Astrocyte (in vitro differentiated cells and primary cell): ENCODE results near the gene TRIM23. TPM values are rescaled to one million over a fixed set of nuclear protein-coding genes. Genes with fewer than 3 reads are reported as not detected.

Experiments
- DNase-seq: peaks from one replicate; pipeline ENCODE4 v3.0.0-alpha.2; 2010; ENCODE audit warnings: low read depth
- FAIRE-seq: peaks from 2 replicates; lab custom pipeline; 2011; peaks lifted over from hg19 to GRCh38; lab: Jason Lieb, UNC
- H2AFZ ChIP-seq: 2 replicates; pipeline ENCODE4 v1.6.0; 2012; ENCODE audit warnings: low read depth, low read length, inconsistent platforms
- H3K27ac ChIP-seq: 2 replicates; pipeline ENCODE4 v1.5.1; 2011; ENCODE audit warnings: low read depth, low read length, inconsistent platforms
- H3K27me3 ChIP-seq: 2 replicates; pipeline ENCODE4 v1.6.0; 2011; ENCODE audit warnings: low read length, inconsistent platforms; ENCODE audit not compliant: insufficient read depth
- H3K36me3 ChIP-seq: 2 replicates; pipeline ENCODE4 v1.5.1; 2011; ENCODE audit warnings: low read length, inconsistent platforms; ENCODE audit not compliant: insufficient read depth
- H3K4me1 ChIP-seq: 2 replicates; pipeline ENCODE4 v1.5.1; 2011; ENCODE audit warnings: low read length, inconsistent platforms; ENCODE audit not compliant: insufficient read depth
- H3K4me2 ChIP-seq: 2 replicates; pipeline ENCODE4 v1.6.0; 2012; ENCODE audit warnings: low read length, inconsistent platforms
- H3K4me3 ChIP-seq: 2 replicates; pipeline ENCODE4 v1.5.1; 2011; ENCODE audit warnings: low read depth, mild to moderate bottlenecking, low read length, inconsistent platforms; ENCODE audit not compliant: insufficient read depth
- H3K79me2 ChIP-seq: 2 replicates; pipeline ENCODE4 v1.6.0; 2012; ENCODE audit warnings: mild to moderate bottlenecking, low read length, inconsistent platforms; ENCODE audit not compliant: insufficient read depth
- H3K9ac ChIP-seq: 2 replicates; pipeline ENCODE4 v1.6.0; 2012; ENCODE audit warnings: mild to moderate bottlenecking, low read length, inconsistent platforms
- H3K9me3 ChIP-seq: 2 replicates; pipeline ENCODE4 v1.5.1; 2012; ENCODE audit warnings: low read depth, mild to moderate bottlenecking, low read length, inconsistent platforms; ENCODE audit not compliant: insufficient read depth
- H4K20me1 ChIP-seq: 2 replicates; pipeline ENCODE4 v1.6.0; 2012; ENCODE audit warnings: low read length, inconsistent platforms; ENCODE audit not compliant: insufficient read depth
- H3K27ac Mint-ChIP-seq: one replicate; pipeline ENCODE4 v1.8.0; 2021; ENCODE audit warnings: mild to moderate bottlenecking, mixed read lengths; ENCODE audit not compliant: unreplicated experiment
- H3K27me3 Mint-ChIP-seq: one replicate; pipeline ENCODE4 v1.8.0; 2021; ENCODE audit warnings: low read depth, mixed read lengths; ENCODE audit not compliant: unreplicated experiment
- H3K36me3 Mint-ChIP-seq: one replicate; pipeline ENCODE4 v1.8.0; 2021; ENCODE audit warnings: low read depth, mixed read lengths; ENCODE audit not compliant: unreplicated experiment
- H3K4me1 Mint-ChIP-seq: one replicate; pipeline ENCODE4 v1.8.0; 2021; ENCODE audit warnings: low read depth, mixed read lengths; ENCODE audit not compliant: unreplicated experiment
- H3K4me3 Mint-ChIP-seq: one replicate; pipeline ENCODE4 v1.8.0; 2021; ENCODE audit warnings: mild to moderate bottlenecking, moderate library complexity, mixed read lengths; ENCODE audit not compliant: unreplicated experiment
- H3K9me3 Mint-ChIP-seq: one replicate; pipeline ENCODE4 v1.8.0; 2021; ENCODE audit warnings: mild to moderate bottlenecking, mixed read lengths; ENCODE audit not compliant: unreplicated experiment
- EZH2 ChIP-seq: IDR thresholded peaks from 2 replicates; pipeline ENCODE4 v1.6.1; 2012; ENCODE audit warnings: mild to moderate bottlenecking, low read length, inconsistent platforms; ENCODE audit not compliant: insufficient read depth
- total RNA-seq: library from RNA; stranded (reverse); gene quantifications from 2 replicates; pipeline ENCODE4 v1.2.1, GENCODE V29; 2021
- TF ChIP-seq, protein P1 (sequence below): IDR thresholded peaks from 2 replicates; pipeline ENCODE4 v1.5.1; 2011; ENCODE audit warnings: low read depth, mild to moderate bottlenecking, inconsistent platforms, low read length, moderate library complexity; ENCODE audit not compliant: insufficient read depth

TRIM23 gene
- total RNA-seq, 1 donor from 2014 or later = 14.6 TPM

GRCh38 chr5:65566505-65566904 is 57.6 kb downstream of the TRIM23 start:
- no peak overlapping the region for H3K4me3 ChIP-seq
- no peak for TF ChIP-seq EZH2
- TF ChIP-seq, protein P1, sequence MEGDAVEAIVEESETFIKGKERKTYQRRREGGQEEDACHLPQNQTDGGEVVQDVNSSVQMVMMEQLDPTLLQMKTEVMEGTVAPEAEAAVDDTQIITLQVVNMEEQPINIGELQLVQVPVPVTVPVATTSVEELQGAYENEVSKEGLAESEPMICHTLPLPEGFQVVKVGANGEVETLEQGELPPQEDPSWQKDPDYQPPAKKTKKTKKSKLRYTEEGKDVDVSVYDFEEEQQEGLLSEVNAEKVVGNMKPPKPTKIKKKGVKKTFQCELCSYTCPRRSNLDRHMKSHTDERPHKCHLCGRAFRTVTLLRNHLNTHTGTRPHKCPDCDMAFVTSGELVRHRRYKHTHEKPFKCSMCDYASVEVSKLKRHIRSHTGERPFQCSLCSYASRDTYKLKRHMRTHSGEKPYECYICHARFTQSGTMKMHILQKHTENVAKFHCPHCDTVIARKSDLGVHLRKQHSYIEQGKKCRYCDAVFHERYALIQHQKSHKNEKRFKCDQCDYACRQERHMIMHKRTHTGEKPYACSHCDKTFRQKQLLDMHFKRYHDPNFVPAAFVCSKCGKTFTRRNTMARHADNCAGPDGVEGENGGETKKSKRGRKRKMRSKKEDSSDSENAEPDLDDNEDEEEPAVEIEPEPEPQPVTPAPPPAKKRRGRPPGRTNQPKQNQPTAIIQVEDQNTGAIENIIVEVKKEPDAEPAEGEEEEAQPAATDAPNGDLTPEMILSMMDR = no peak
- Mint-ChIP-seq H3K36me3 (no peaks in the 10 kb centered on the region), H3K4me3 (no peak overlapping the region), H3K9me3 (no peaks in the 10 kb centered on the region), H3K4me1 (peaks cover 6% of the 10 kb centered on the region), H3K27me3 (no peaks in the 10 kb centered on the region), H3K27ac (no peak overlapping the region)
- no peaks in the 10 kb centered on the region for H3K27me3 ChIP-seq
- H3K79me2 ChIP-seq = peaks cover 60% of the 10 kb centered on the region
- no peaks in the 10 kb centered on the region for H4K20me1 ChIP-seq
- DNase-seq = no peak
- no peak overlapping the region for H3K4me2 ChIP-seq
- FAIRE-seq = no peak
- H3K27ac ChIP-seq = no peak overlapping the region
- H3K9me3 ChIP-seq = no peaks in the 10 kb centered on the region
- peaks cover 10% of the 10 kb centered on the region for H3K4me1 ChIP-seq
- no peak overlapping the region for H3K9ac ChIP-seq
- H2AFZ ChIP-seq = no peak overlapping the region
- peaks cover 6% of the 10 kb centered on the region for H3K36me3 ChIP-seq

- H3K4me3 ChIP-seq = peak overlapping the region; percentile 99
- FAIRE-seq = no peak
- peak overlapping the region; percentile 92 for H3K27ac ChIP-seq
Measured at GRCh38 chr5:65563777-65564176, 60.4 kb downstream of the TRIM23 start.

More at GRCh38 chr5:65563777-65564176, 60.4 kb downstream of the TRIM23 start:
- no peak for DNase-seq
- Mint-ChIP-seq H3K4me3 (peak overlapping the region; percentile 100), H3K36me3 (no peaks in the 10 kb centered on the region), H3K27ac (peak overlapping the region; percentile 98), H3K27me3 (no peaks in the 10 kb centered on the region), H3K9me3 (no peaks in the 10 kb centered on the region), H3K4me1 (peaks cover 6% of the 10 kb centered on the region)
- no peak for TF ChIP-seq EZH2
- TF ChIP-seq, protein P1 = no peak
- Histone ChIP-seq H2AFZ (peak overlapping the region; percentile 97), H3K4me2 (peak overlapping the region; percentile 100), H3K27me3 (no peaks in the 10 kb centered on the region), H3K79me2 (peaks cover 79% of the 10 kb centered on the region), H3K4me1 (peaks cover 10% of the 10 kb centered on the region), H4K20me1 (no peaks in the 10 kb centered on the region), H3K9ac (peak overlapping the region; percentile 96), H3K9me3 (no peaks in the 10 kb centered on the region), H3K36me3 (no peaks in the 10 kb centered on the region)
